ENCODE data around the gene TESMIN. TPM values are rescaled to one million over a fixed set of nuclear protein-coding genes. Genes with fewer than 3 reads are reported as not detected.

Gene TESMIN
- 3.8 and 7.7 TPM in 2 replicates for total RNA-seq

DNA sequence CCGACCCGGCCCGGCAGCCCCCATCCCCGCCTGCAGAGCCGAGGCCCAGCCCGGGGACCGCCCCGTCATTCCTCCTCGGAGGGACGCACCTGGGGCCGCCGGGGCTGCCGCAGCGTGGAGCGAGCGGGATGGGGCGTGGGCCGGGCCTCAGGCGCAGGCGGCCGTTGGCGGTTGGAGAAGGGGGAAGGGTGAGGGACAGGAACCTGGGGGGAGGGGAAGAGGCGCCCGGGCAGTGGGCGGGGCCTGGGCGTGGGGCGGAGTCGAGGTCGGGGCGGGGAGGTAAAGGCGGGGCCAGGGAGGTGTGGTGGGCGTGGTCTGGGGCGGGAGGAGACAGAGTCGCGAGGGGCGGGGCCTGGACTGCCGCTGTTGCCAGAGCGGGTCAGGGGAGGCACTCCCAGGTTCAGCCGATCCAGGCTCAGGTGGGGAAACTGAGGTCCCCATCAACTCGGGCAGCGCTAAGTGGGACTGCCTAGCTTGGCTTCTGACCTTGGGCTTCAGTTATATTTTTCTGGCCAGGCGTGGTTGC, at the start of gene TESMIN:
Gene TESMIN (minus strand): TSS at position 190 of the 526 bp plus-strand sequence. CDS start 860 bp downstream, outside the sequence.
- no peak for DNase-seq (ENCODE audit: low read depth)

DNA sequence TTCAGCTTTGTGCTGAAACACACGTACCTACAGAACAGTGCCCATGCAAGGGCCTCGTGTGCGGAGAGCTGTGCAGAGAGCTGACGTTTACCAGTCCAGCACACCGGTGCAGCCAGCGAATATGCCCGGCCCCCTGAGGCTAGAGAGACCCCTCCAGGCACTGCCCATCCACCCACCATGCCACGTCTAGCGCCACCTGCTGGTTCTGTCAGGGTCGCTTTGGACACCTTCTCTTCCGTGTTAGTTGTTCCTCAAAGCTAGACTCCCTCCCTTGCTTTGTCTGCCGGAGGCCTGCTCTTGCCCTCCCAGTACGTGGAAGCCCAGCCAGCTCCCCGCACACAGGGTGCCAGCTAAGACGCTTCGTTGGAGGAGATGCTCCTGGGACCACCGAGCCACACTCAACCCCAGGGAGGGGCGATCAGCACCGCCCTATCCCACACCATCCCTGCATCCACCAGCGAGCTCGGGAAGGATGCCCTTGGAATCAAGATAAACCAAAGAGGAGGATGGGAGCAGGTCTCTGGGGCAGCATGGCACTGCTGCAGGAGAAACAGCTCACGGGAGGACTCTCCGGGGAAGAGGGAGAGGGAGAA, 47.0 kb upstream of the TESMIN start:
- Histone ChIP-seq H3K4me3 (ENCODE audit: low read depth, low read length) (no peak overlapping the region), H3K36me3 (ENCODE audit: control insufficient read depth, insufficient read depth, low read length) (no peaks in the 10 kb centered on the region), H3K27me3 (ENCODE audit: control insufficient read depth, insufficient read depth, low read length) (no peaks in the 10 kb centered on the region)
- TF ChIP-seq, protein P1, sequence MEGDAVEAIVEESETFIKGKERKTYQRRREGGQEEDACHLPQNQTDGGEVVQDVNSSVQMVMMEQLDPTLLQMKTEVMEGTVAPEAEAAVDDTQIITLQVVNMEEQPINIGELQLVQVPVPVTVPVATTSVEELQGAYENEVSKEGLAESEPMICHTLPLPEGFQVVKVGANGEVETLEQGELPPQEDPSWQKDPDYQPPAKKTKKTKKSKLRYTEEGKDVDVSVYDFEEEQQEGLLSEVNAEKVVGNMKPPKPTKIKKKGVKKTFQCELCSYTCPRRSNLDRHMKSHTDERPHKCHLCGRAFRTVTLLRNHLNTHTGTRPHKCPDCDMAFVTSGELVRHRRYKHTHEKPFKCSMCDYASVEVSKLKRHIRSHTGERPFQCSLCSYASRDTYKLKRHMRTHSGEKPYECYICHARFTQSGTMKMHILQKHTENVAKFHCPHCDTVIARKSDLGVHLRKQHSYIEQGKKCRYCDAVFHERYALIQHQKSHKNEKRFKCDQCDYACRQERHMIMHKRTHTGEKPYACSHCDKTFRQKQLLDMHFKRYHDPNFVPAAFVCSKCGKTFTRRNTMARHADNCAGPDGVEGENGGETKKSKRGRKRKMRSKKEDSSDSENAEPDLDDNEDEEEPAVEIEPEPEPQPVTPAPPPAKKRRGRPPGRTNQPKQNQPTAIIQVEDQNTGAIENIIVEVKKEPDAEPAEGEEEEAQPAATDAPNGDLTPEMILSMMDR (IDR thresholded peaks at IDR 0.05; ENCODE audit: insufficient read depth, low read length, poor library complexity, severe bottlenecking): peak; percentile 64
- no peak for DNase-seq (ENCODE audit: low read depth)

More for the DNA sequence above, at the start of gene TESMIN:
- TF ChIP-seq, protein P1 (IDR thresholded peaks at IDR 0.05; ENCODE audit: insufficient read depth, low read length, poor library complexity, severe bottlenecking): no peak
- Histone ChIP-seq H3K4me3 (ENCODE audit: low read depth, low read length) (peak within 1 kb of the TSS; percentile 45), H3K27me3 (ENCODE audit: control insufficient read depth, insufficient read depth, low read length) (no peaks in the 10 kb centered on the region), H3K36me3 (ENCODE audit: control insufficient read depth, insufficient read depth, low read length) (no peaks in the 10 kb centered on the region)

- Histone ChIP-seq H3K27me3 (ENCODE audit: control insufficient read depth, insufficient read depth, low read length) (no peaks in the 10 kb centered on the region), H3K4me3 (ENCODE audit: low read depth, low read length) (no peak overlapping the region), H3K36me3 (ENCODE audit: control insufficient read depth, insufficient read depth, low read length) (no peaks in the 10 kb centered on the region)
- TF ChIP-seq, protein P1 (IDR thresholded peaks at IDR 0.05; ENCODE audit: insufficient read depth, low read length, poor library complexity, severe bottlenecking): no peak
- DNase-seq (ENCODE audit: low read depth): no peak
Observed at GRCh38 chr11:68796801-68797200, 45.5 kb upstream of the TESMIN start.

DNA sequence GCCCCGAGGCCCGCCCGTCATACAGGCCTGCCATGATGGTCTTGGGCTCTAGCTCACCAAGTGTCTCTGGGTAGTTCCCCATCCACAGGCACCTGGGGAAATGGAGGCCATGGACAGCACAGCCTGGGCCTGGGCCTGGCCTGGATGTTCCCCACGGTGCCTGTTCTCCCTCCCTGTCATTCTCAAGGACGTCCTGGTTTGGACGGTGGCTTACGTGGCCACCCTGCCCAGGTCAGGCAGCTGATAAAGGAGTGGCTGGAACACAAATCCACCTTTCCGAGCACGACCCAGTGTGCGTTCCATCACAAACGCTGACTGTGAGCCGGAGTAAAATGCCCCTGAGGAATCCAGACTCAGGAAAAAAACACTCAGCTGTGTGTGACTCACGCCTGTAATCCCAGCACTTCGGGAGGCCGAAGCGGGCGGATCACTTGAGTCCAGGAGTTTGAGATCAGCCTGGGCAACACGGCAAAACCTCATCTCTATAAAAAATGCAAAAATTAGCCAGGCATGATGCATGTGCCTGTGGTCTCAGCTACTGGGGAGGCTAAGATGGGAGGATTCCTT, 41.2 kb upstream of the TESMIN start:
- TF ChIP-seq, protein P1 (IDR thresholded peaks at IDR 0.05; ENCODE audit: insufficient read depth, low read length, poor library complexity, severe bottlenecking): no peak
- DNase-seq (ENCODE audit: low read depth): no peak
- Histone ChIP-seq H3K4me3 (ENCODE audit: low read depth, low read length) (no peak overlapping the region), H3K27me3 (ENCODE audit: control insufficient read depth, insufficient read depth, low read length) (no peaks in the 10 kb centered on the region), H3K36me3 (ENCODE audit: control insufficient read depth, insufficient read depth, low read length) (no peaks in the 10 kb centered on the region)

- Histone ChIP-seq H3K36me3 (ENCODE audit: control insufficient read depth, insufficient read depth, low read length) (no peaks in the 10 kb centered on the region), H3K4me3 (ENCODE audit: low read depth, low read length) (no peak overlapping the region), H3K27me3 (ENCODE audit: control insufficient read depth, insufficient read depth, low read length) (no peaks in the 10 kb centered on the region)
- TF ChIP-seq, protein P1 (IDR thresholded peaks at IDR 0.05; ENCODE audit: insufficient read depth, low read length, poor library complexity, severe bottlenecking): no peak
- no peak for DNase-seq (ENCODE audit: low read depth)
Observed at GRCh38 chr11:68784653-68785052, 33.3 kb upstream of the TESMIN start.
